AG09319 (cell line): Measurements from ENCODE around the gene COL13A1.

ENCODE experiments used
- DNase-seq: peaks from one replicate; pipeline ENCODE4 v3.0.0-alpha.2; 2010; ENCODE audit warnings: low read depth; ENCODE audit errors: extremely low read depth
- TF ChIP-seq, protein P1 (sequence below): IDR thresholded peaks from 2 replicates; pipeline ENCODE4 v1.5.1; 2011; ENCODE audit warnings: low read depth, mild to moderate bottlenecking, inconsistent platforms, low read length, moderate library complexity

COL13A1 gene

DNA sequence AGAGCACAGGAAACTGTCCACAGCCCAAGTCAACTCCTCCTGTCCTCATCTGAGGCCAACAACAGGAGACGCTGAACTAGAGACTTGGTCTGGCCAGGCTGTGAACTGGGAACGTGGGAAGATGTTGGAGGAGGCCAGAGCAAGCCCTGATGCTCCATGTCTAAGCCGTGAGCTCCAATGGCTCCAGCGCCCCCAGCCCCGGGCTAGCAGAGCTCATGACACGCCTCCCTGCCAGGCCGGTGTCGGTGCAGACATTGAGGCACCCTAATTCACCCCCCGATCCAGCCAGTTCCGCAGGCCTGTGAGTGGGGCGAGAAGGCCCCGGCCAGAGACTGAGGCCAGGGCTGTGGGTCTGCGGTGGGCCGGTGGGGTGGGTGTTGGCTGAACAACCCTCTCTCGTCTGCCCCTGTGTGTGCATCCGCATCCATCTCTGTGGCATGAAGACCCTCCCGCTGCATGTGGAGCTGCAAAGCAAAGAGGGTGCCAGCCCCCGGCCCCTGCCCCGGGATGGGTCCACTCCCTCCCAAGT is 141.7 kb downstream of the COL13A1 start:
- TF ChIP-seq, protein P1, sequence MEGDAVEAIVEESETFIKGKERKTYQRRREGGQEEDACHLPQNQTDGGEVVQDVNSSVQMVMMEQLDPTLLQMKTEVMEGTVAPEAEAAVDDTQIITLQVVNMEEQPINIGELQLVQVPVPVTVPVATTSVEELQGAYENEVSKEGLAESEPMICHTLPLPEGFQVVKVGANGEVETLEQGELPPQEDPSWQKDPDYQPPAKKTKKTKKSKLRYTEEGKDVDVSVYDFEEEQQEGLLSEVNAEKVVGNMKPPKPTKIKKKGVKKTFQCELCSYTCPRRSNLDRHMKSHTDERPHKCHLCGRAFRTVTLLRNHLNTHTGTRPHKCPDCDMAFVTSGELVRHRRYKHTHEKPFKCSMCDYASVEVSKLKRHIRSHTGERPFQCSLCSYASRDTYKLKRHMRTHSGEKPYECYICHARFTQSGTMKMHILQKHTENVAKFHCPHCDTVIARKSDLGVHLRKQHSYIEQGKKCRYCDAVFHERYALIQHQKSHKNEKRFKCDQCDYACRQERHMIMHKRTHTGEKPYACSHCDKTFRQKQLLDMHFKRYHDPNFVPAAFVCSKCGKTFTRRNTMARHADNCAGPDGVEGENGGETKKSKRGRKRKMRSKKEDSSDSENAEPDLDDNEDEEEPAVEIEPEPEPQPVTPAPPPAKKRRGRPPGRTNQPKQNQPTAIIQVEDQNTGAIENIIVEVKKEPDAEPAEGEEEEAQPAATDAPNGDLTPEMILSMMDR: no peak
- DNase-seq: no peak

DNA sequence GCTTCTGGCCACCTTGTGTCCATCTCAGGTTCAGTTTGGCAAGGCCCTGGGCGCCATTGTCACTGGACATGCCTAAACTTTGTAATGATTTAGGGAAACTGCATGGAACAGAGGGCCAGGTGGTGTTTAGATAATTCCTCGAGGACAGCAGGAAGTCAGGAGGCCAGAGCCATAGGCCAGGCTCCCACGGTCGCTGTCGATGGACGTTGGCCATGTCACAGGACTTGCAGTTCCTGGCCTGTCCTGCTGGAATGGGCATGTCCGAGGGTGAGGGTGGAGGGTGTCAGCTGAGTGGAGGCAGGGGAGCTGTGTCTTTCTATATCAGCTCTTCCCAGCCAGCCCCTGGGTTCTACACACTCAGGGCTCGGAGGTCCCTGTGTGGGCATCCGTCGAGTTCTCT is 143.1 kb downstream of the COL13A1 start:
- no peak for DNase-seq

DNA sequence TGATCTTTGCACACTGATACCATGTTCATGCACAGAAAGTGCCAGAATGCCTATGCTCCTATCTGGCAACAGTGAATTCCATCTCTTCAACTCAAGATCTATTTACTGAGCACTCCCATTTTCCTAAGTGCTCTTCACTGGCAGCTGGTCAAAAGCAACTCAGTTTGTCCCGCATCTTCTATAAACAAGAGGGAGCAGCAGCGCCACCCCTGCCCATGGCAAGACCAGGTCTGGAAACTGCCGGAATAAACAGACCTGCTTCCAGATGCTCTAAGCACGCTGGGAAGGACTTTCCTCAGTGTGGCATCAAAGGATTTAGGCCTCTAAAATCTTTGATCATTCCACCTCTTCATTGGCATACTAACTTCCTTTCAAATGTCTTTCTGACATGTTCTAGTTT is 146.6 kb downstream of the COL13A1 start:
- DNase-seq: no peak
- TF ChIP-seq, protein P1: no peak

More for the DNA sequence above, 143.1 kb downstream of the COL13A1 start:
- TF ChIP-seq, protein P1: no peak

DNA sequence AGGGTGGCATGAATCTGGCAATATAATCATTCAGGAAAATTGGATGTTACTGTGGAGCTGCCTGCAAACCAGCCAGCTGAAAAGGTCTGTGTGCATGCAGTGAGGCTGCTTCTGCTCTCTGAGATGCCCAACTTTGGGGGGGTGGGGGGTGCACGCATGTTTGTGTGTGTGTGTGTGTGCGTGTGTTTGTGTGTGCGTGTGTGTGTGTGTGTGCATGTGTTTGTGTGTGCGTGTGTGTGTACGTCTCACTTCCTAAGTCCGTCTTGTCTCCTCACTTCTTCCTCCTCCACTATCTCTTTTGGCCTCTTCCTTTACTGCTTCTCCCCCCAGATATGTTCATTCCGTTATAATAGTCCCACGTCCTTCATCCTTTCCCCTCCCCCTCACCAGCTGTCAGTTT is 148.1 kb downstream of the COL13A1 start:
- no peak for DNase-seq
- TF ChIP-seq, protein P1: no peak

DNA sequence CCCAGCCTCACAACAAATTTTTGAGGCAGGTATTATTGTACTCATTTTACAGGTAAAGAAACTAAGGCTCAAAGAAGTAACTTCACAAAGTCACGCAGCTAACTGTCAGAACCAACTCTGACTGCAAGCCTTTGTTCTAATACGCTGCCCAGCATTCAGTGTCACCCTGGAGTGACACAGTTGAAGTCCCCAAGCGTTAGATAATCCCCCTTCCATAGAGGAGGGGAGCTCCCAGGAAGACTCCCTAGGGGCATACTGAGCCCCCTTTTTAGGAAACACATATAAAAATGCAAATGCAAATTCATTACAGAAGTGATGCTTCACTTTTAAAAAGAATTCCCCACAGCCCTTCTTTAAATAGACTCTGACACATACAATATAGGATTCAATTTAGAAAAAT is 150.0 kb downstream of the COL13A1 start:
- no peak for DNase-seq
- TF ChIP-seq, protein P1: no peak

DNA sequence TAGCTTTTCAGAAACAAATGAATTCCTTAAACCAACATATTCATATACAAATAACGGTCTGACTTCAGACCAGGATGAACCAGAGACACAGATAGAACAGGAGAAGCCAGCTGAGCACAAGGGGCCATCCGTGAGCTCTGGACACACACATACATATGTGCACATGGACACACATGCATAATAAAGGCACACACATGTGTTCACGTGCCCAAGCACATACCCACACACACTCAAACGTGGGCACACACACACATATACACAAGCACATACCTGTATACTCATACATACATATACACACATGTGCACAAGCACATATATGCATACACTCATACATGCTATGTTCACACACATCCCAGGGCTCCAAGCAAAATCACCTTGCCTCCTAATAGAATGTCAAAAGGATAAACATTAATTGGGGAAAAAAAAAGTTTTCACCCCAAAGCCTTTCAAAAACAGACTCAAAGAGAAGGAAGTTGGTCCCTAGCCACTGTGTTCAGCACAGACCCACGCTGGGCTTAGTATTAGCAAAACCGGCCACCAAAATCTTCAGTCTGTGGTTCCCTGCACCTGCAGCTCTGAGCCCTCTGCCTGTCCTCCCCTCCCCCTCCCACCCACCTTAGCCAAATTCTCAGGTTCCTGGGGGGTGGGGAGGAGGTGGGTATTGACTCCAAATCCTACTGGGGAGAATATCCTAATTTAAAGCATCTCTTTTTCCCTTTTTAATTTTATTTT is 150.5 kb downstream of the COL13A1 start:
- DNase-seq: no peak
- TF ChIP-seq, protein P1: no peak

DNA sequence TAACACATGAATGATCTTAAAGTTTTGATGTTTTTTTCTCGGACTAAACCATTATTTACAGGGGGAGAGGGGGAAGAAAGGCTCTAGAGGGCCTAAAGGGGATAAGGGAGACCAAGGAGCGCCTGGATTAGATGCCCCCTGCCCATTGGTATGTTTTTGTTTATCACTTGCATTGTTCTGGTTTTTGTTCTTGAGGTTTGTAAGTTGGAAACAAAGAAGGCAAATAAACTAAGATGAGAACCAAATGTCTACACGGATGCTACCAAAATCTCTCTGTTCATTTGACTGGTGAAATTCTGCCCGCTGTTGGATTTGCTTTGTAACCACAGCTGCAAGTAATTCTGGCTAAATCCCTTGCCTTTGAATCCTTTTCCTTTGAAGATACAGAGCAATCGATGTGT is 151.1 kb downstream of the COL13A1 start:
- DNase-seq: peak; percentile 75
- TF ChIP-seq, protein P1: peak; percentile 7
